ENCODE results near the gene IFI27L2. TPM values are rescaled to one million over a fixed set of nuclear protein-coding genes. Genes with fewer than 3 reads are reported as not detected.

IFI27L2 gene
- total and polyA plus RNA-seq, 2 of the 8 experiments (the other 6 are each of a cell fraction or from before 2014, with no cell fraction given) = 14.0 to 69.6 TPM

- FAIRE-seq = no peak
- CTCF ChIA-PET (ENCODE audit: partially characterized antibody) = interaction anchor here (1.9 kb wide), 1 partner anchor 65 kb away, joined by 7 read pairs; no protein-coding TSS in a partner anchor
- POLR2A ChIA-PET (ENCODE audit: partially characterized antibody) = interaction anchor here (1.2 kb wide), 1 partner anchor 27 kb away, joined by 4 read pairs; no protein-coding TSS in a partner anchor
These were observed 27.7 kb downstream of the IFI27L2 start for GRCh38 chr14:94101748-94102147.

More at GRCh38 chr14:94101748-94102147, 27.7 kb downstream of the IFI27L2 start:
- no peak for DNase-seq (ENCODE audit: low read depth in 1 of 2, low spot score in 2 of 2)
- Histone ChIP-seq H2BK15ac (ENCODE audit: low read length) (no peak overlapping the region), H3K9ac (replicated peaks in 1 of 4; ENCODE audit: extremely low read depth in 1 of 4, low read depth in 3 of 4, low read length in 3 of 4) (no peak overlapping the region), H2BK5ac (ENCODE audit: low read depth, low read length) (no peak overlapping the region), H3K27me3 (replicated peaks in 1 of 4; ENCODE audit: control insufficient read depth in 3 of 4, extremely low read depth in 1 of 4, insufficient read depth in 3 of 4, low read length in 3 of 4) (no peaks in the 10 kb centered on the region), H3K36me3 (ENCODE audit: control insufficient read depth in 2 of 4, insufficient read depth in 4 of 4, low read length in 3 of 4) (no peaks in the 10 kb centered on the region; a peak in 1 of 8 replicates), H3K4me1 (replicated peaks in 1 of 4; ENCODE audit: control insufficient read depth in 3 of 4, insufficient read depth in 4 of 4, low read length in 3 of 4) (no peaks in the 10 kb centered on the region), H2BK120ac (replicated peaks; ENCODE audit: low read depth, low read length) (no peak overlapping the region), H3K4me3 (ENCODE audit: extremely low read depth in 1 of 4, insufficient read depth in 2 of 4, low read depth in 3 of 4, low read length in 4 of 4) (no peak overlapping the region), H3K23ac (ENCODE audit: insufficient read length) (no peak overlapping the region), H3K79me2 (ENCODE audit: control insufficient read depth in 1 of 2, insufficient read depth in 2 of 2, low read length in 2 of 2) (no peaks in the 10 kb centered on the region), H3K14ac (ENCODE audit: insufficient read length) (no peak overlapping the region), H3K4ac (replicated peaks; ENCODE audit: insufficient read length, low read depth, low read length) (no peak overlapping the region), H3K9me3 (ENCODE audit: insufficient read depth in 2 of 2, low read depth in 1 of 2, low read length in 1 of 2) (no peaks in the 10 kb centered on the region), H2AFZ (ENCODE audit: low read length) (no peak overlapping the region), H4K5ac (ENCODE audit: insufficient read length, low read depth, low read length) (no peak overlapping the region), H3K56ac (replicated peaks; ENCODE audit: insufficient read length, low read depth, low read length) (no peak overlapping the region), H3K23me2 (ENCODE audit: low read depth, low read length) (no peaks in the 10 kb centered on the region), H4K8ac (ENCODE audit: extremely low read depth, insufficient read depth, low read length) (no peak overlapping the region), H3K18ac (ENCODE audit: extremely low read depth, low read length) (no peak overlapping the region), H2AK5ac (ENCODE audit: low read depth, low read length) (no peak overlapping the region), H3K4me2 (ENCODE audit: insufficient read depth in 1 of 2, low read depth in 2 of 2, low read length in 2 of 2) (no peak overlapping the region), H4K20me1 (replicated peaks in 1 of 2; ENCODE audit: control insufficient read depth in 1 of 2, insufficient read depth in 2 of 2, low read length in 2 of 2) (no peaks in the 10 kb centered on the region), H2BK12ac (ENCODE audit: low read depth, low read length) (no peak overlapping the region), H3K79me1 (ENCODE audit: low read depth, low read length) (no peaks in the 10 kb centered on the region), H4K91ac (replicated peaks; ENCODE audit: insufficient read length, low read length) (no peak overlapping the region), H2BK20ac (ENCODE audit: low read length) (no peak overlapping the region), H3K27ac (ENCODE audit: low read depth, low read length) (no peak overlapping the region)
- WGBS, 2 experiments (ENCODE audit: extremely low coverage in 1 of 2, insufficient coverage in 1 of 2, insufficient read length in 1 of 2, insufficient replicate concordance in 2 of 2, low coverage in 1 of 2, low lambda C conversion rate in 2 of 2, missing lambda C conversion rate in 1 of 2) = 83% methylated on average over 10 of the region's 10 CpGs; no CpG with 5 or more reads in 1 of the 2 experiments
- TF ChIP-seq BRCA1 (IDR thresholded peaks at IDR 0.05; ENCODE audit: low read depth, low read length) = no peak
- TF ChIP-seq EGR1 (IDR thresholded peaks at IDR 0.05; ENCODE audit: borderline replicate concordance, low read depth, low read length) = no peak
- TF ChIP-seq CHD2 (IDR thresholded peaks at IDR 0.05; ENCODE audit: low read length) = no peak
- TF ChIP-seq, protein P1, sequence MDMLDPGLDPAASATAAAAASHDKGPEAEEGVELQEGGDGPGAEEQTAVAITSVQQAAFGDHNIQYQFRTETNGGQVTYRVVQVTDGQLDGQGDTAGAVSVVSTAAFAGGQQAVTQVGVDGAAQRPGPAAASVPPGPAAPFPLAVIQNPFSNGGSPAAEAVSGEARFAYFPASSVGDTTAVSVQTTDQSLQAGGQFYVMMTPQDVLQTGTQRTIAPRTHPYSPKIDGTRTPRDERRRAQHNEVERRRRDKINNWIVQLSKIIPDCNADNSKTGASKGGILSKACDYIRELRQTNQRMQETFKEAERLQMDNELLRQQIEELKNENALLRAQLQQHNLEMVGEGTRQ (IDR thresholded peaks at IDR 0.05; ENCODE audit: low read length) = no peak
- no peak for TF ChIP-seq TAF1 (IDR thresholded peaks at IDR 0.05; ENCODE audit: low read depth, low read length)
- no peak for TF ChIP-seq CREB1 (IDR thresholded peaks at IDR 0.05)
- TF ChIP-seq SAP30 (IDR thresholded peaks at IDR 0.05; ENCODE audit: insufficient read depth, insufficient replicate concordance, low read length) = no peak
- TF ChIP-seq ZNF274 (IDR thresholded peaks at IDR 0.05; ENCODE audit: borderline replicate concordance, extremely low read depth, low read length) = no peak
- TF ChIP-seq GTF2F1 (IDR thresholded peaks at IDR 0.05; ENCODE audit: borderline replicate concordance, low read depth, low read length) = no peak
- no peak for TF ChIP-seq SIX5 (IDR thresholded peaks at IDR 0.05; ENCODE audit: low read depth, low read length)
